GM12873 (cell line): Measurements from ENCODE around the gene FHL1.

Source experiments
- CTCF ChIP-seq: IDR thresholded peaks from 2 replicates; pipeline ENCODE4 v1.5.1; 2012; ENCODE audit warnings: low read depth, mild to moderate bottlenecking, moderate library complexity, low read length, control low read depth; ENCODE audit not compliant: insufficient read depth; ENCODE audit errors: missing control alignments

FHL1 gene

GRCh38 chrX:136246201-136246600 lies 98.9 kb downstream of the FHL1 start:
- no peak for TF ChIP-seq CTCF

GRCh38 chrX:136250191-136251040 lies 103.1 kb downstream of the FHL1 start:
- no peak for TF ChIP-seq CTCF

- TF ChIP-seq CTCF: no peak
Measured at GRCh38 chrX:136251041-136251991, 104.0 kb downstream of the FHL1 start, which contains the start of gene MAP7D3. TSS of gene MAP7D3 (minus strand) at chrX:136251400. CDS start at chrX:136251358, 42 bp downstream.

GRCh38 chrX:136255541-136255940 lies 108.2 kb downstream of the FHL1 start:
- no peak for TF ChIP-seq CTCF

GRCh38 chrX:136256026-136256425 lies 108.7 kb downstream of the FHL1 start:
- TF ChIP-seq CTCF: no peak

GRCh38 chrX:136258951-136259350 lies 111.6 kb downstream of the FHL1 start:
- TF ChIP-seq CTCF: no peak

GRCh38 chrX:136259543-136259942 lies 112.2 kb downstream of the FHL1 start:
- no peak for TF ChIP-seq CTCF
